Skeletal muscle tissue (tissue), 4 donors: ENCODE data around the gene SULT2A1. TPM values are rescaled to one million over a fixed set of nuclear protein-coding genes. Genes with fewer than 3 reads are reported as not detected.
"Not testable (repeated sequence)": the region's sequence is repeated elsewhere in the genome, so short reads cannot be mapped to it uniquely, and the experiment has no call there.

Experiments used
- H3K27ac ChIP-seq: one replicate; pipeline ENCODE4 v1.7.0; 2013; ENCODE audit warnings: mild to moderate bottlenecking, low read depth, low read length, inconsistent platforms
- H3K27me3 ChIP-seq, 3 donors: one replicate each; pipeline ENCODE4 v1.7.0; 2013; ENCODE audit warnings: low read length in 3 of 3; ENCODE audit not compliant: control insufficient read depth in 3 of 3, insufficient read depth in 3 of 3
- H3K36me3 ChIP-seq, 3 donors: one replicate each; pipeline ENCODE4 v1.7.0; 2013; ENCODE audit warnings: low read length in 3 of 3; ENCODE audit not compliant: control insufficient read depth in 3 of 3, insufficient read depth in 3 of 3
- H3K4me1 ChIP-seq, 3 donors: one replicate each; pipeline ENCODE4 v1.7.0; 2013; ENCODE audit warnings: low read length in 3 of 3, mild to moderate bottlenecking in 3 of 3; ENCODE audit not compliant: control insufficient read depth in 3 of 3, insufficient read depth in 3 of 3
- H3K4me3 ChIP-seq, 3 donors: one replicate each; pipeline ENCODE4 v1.7.0; 2013; ENCODE audit warnings: low read length in 3 of 3
- H3K9ac ChIP-seq, 3 donors: one replicate each; pipeline ENCODE4 v1.7.0; 2013; ENCODE audit warnings: low read length in 3 of 3, mild to moderate bottlenecking in 3 of 3, moderate library complexity in 2 of 3, low read depth in 1 of 3
- H3K9me3 ChIP-seq, 3 donors: one replicate each; pipeline ENCODE4 v1.7.0; 2013; ENCODE audit warnings: low read length in 3 of 3; ENCODE audit not compliant: control insufficient read depth in 3 of 3
- total RNA-seq: library from RNA; depleted of rRNA; stranded (reverse); fragments of >200 nt; gene quantifications from one replicate; pipeline ENCODE4 v1.2.3, GENCODE V29; 2014
- donor health status: Osteomylitis.

SULT2A1 gene
- total RNA-seq, 1 donor from 2014 or later = not detected

GRCh38 chr19:47895165-47895782 is 9.2 kb upstream of the SULT2A1 start:
- H3K4me3 ChIP-seq = no peak overlapping the region
- no peak overlapping the region for H3K9ac ChIP-seq
- no peaks in the 10 kb centered on the region for H3K4me1 ChIP-seq
- no peaks in the 10 kb centered on the region for H3K36me3 ChIP-seq
- no peak overlapping the region for H3K27ac ChIP-seq
- H3K9me3 ChIP-seq = peaks cover 3 to 13% (median 8%) of the 10 kb centered on the region in 3 donors
- H3K27me3 ChIP-seq = peaks cover 0 to 4% (median 3%) of the 10 kb centered on the region in 3 donors

GRCh38 chr19:47891923-47892666 is 6.0 kb upstream of the SULT2A1 start:
- Histone ChIP-seq H3K27ac (no peak overlapping the region), H3K4me3 (no peak overlapping the region), H3K4me1 (no peaks in the 10 kb centered on the region), H3K36me3 (no peaks in the 10 kb centered on the region), H3K9me3 (peaks cover 3 to 13% (median 10%) of the 10 kb centered on the region in 3 donors), H3K9ac (no peak overlapping the region), H3K27me3 (no peaks in the 10 kb centered on the region)

GRCh38 chr19:47891622-47891922 is 5.5 kb upstream of the SULT2A1 start:
- no peaks in the 10 kb centered on the region for H3K36me3 ChIP-seq
- no peak overlapping the region for H3K4me3 ChIP-seq
- no peak overlapping the region for H3K27ac ChIP-seq
- H3K9ac ChIP-seq = no peak overlapping the region
- peaks cover 3 to 10% (median 10%) of the 10 kb centered on the region in 3 donors for H3K9me3 ChIP-seq
- H3K4me1 ChIP-seq = no peaks in the 10 kb centered on the region
- no peaks in the 10 kb centered on the region for H3K27me3 ChIP-seq

GRCh38 chr19:47890865-47891621 is 4.9 kb upstream of the SULT2A1 start:
- H3K4me1 ChIP-seq = no peaks in the 10 kb centered on the region
- no peaks in the 10 kb centered on the region for H3K36me3 ChIP-seq
- H3K27me3 ChIP-seq = peaks cover 0 to 3% (median 0%) of the 10 kb centered on the region in 3 donors
- no peak overlapping the region for H3K27ac ChIP-seq
- no peak overlapping the region for H3K9ac ChIP-seq
- peaks cover 0 to 10% (median 7%) of the 10 kb centered on the region in 3 donors for H3K9me3 ChIP-seq
- no peak overlapping the region for H3K4me3 ChIP-seq

- Histone ChIP-seq H3K4me3 (no peak overlapping the region), H3K9ac (no peak overlapping the region), H3K27ac (no peak overlapping the region), H3K4me1 (no peaks in the 10 kb centered on the region), H3K36me3 (no peaks in the 10 kb centered on the region), H3K27me3 (peaks cover 3 to 6% (median 4%) of the 10 kb centered on the region in 3 donors), H3K9me3 (peaks cover 0 to 2% (median 0%) of the 10 kb centered on the region in 3 donors)
Measured at GRCh38 chr19:47885067-47885463, 1.1 kb downstream of the SULT2A1 start.

- H3K36me3 ChIP-seq = no peaks in the 10 kb centered on the region
- no peak overlapping the region for H3K4me3 ChIP-seq
- no peaks in the 10 kb centered on the region for H3K9me3 ChIP-seq
- H3K27ac ChIP-seq = no peak overlapping the region
- H3K4me1 ChIP-seq = no peaks in the 10 kb centered on the region
- H3K27me3 ChIP-seq = peaks cover 3 to 6% (median 4%) of the 10 kb centered on the region in 3 donors
- no peak overlapping the region for H3K9ac ChIP-seq
Measured at GRCh38 chr19:47882890-47883289, 3.2 kb downstream of the SULT2A1 start.

GRCh38 chr19:47881757-47882156 is 4.4 kb downstream of the SULT2A1 start:
- H3K36me3 ChIP-seq = no peaks in the 10 kb centered on the region
- H3K27ac ChIP-seq = no peak overlapping the region
- peaks cover 3 to 6% (median 4%) of the 10 kb centered on the region in 3 donors for H3K27me3 ChIP-seq
- H3K9me3 ChIP-seq = no peaks in the 10 kb centered on the region
- H3K9ac ChIP-seq = no peak overlapping the region
- H3K4me3 ChIP-seq = no peak overlapping the region
- H3K4me1 ChIP-seq = no peaks in the 10 kb centered on the region

GRCh38 chr19:47879385-47879784 is 6.7 kb downstream of the SULT2A1 start:
- not testable (repeated sequence) for H3K27ac ChIP-seq, H3K9me3 ChIP-seq, H3K36me3 ChIP-seq, H3K4me3 ChIP-seq, H3K9ac ChIP-seq, H3K4me1 ChIP-seq
- peaks cover 0 to 10% (median 0%) of the 10 kb centered on the region in 3 donors for H3K27me3 ChIP-seq

GRCh38 chr19:47878906-47879305 is 7.2 kb downstream of the SULT2A1 start:
- Histone ChIP-seq H3K27me3 (peaks cover 0 to 12% (median 0%) of the 10 kb centered on the region in 3 donors), H3K9ac (no peak overlapping the region), H3K4me1 (no peaks in the 10 kb centered on the region)

GRCh38 chr19:47865166-47865565 is 20.9 kb downstream of the SULT2A1 start:
- H3K36me3 ChIP-seq = no peaks in the 10 kb centered on the region
- no peaks in the 10 kb centered on the region for H3K9me3 ChIP-seq
- no peak overlapping the region for H3K9ac ChIP-seq
- no peaks in the 10 kb centered on the region for H3K4me1 ChIP-seq
- H3K27ac ChIP-seq = no peak overlapping the region
- peaks cover 0 to 8% (median 0%) of the 10 kb centered on the region in 3 donors for H3K27me3 ChIP-seq
- no peak overlapping the region for H3K4me3 ChIP-seq

More at GRCh38 chr19:47878906-47879305, 7.2 kb downstream of the SULT2A1 start:
- Histone ChIP-seq H3K36me3 (no peaks in the 10 kb centered on the region), H3K9me3 (no peaks in the 10 kb centered on the region), H3K27ac (no peak overlapping the region), H3K4me3 (no peak overlapping the region)
